Measurements from ENCODE around the gene KRT33B.
A peak's percentile ranks its signal among the peaks of the same experiment; 100 is the strongest.
"Not testable (repeated sequence)": the region's sequence is repeated elsewhere in the genome, so short reads cannot be mapped to it uniquely, and the experiment has no call there.

The KRT33B gene

GRCh38 chr17:41393294-41393693, 23.7 kb upstream of the KRT33B start:
- DNase-seq = no peak

- DNase-seq = no peak
These were observed 22.7 kb upstream of the KRT33B start for GRCh38 chr17:41392278-41392677.

GRCh38 chr17:41391535-41391934, 21.9 kb upstream of the KRT33B start:
- no peak for DNase-seq

- no peak for DNase-seq
These were observed 20.9 kb upstream of the KRT33B start for GRCh38 chr17:41390411-41390938.

- DNase-seq = no peak
These were observed 18.1 kb upstream of the KRT33B start for GRCh38 chr17:41387670-41388069.

GRCh38 chr17:41386227-41386626, 16.6 kb upstream of the KRT33B start:
- DNase-seq = no peak

GRCh38 chr17:41383690-41384089, 14.1 kb upstream of the KRT33B start:
- no peak for DNase-seq

GRCh38 chr17:41382394-41382793, 12.8 kb upstream of the KRT33B start:
- DNase-seq = peak; percentile 88

- not testable (repeated sequence) for DNase-seq
These were observed 12.3 kb upstream of the KRT33B start, which contains the start of gene KRT34 for GRCh38 chr17:41381943-41382342. KRT34 (minus strand) TSS chr17:41382306; CDS start chr17:41382246, 60 bp downstream.

GRCh38 chr17:41380091-41380490, 10.5 kb upstream of the KRT33B start:
- peak; percentile 90 for DNase-seq

GRCh38 chr17:41377546-41377945, 7.9 kb upstream of the KRT33B start:
- DNase-seq = no peak

- no peak for DNase-seq
These were observed 590 bp downstream of the KRT33B start for GRCh38 chr17:41369023-41369422.

GRCh38 chr17:41367426-41368075, 2.1 kb downstream of the KRT33B start:
- DNase-seq = peak; percentile 82

GRCh38 chr17:41366070-41366469, 3.5 kb downstream of the KRT33B start:
- no peak for DNase-seq

- DNase-seq = no peak
These were observed 5.7 kb downstream of the KRT33B start for GRCh38 chr17:41363881-41364280.

GRCh38 chr17:41360296-41360995, 9.2 kb downstream of the KRT33B start:
- peak; percentile 41 for DNase-seq

GRCh38 chr17:41354536-41354935, 15.1 kb downstream of the KRT33B start:
- DNase-seq = no peak

- no peak for DNase-seq
These were observed 16.8 kb downstream of the KRT33B start for GRCh38 chr17:41352597-41353366.

- no peak for DNase-seq
These were observed 18.4 kb downstream of the KRT33B start for GRCh38 chr17:41351177-41351576.

- not testable (repeated sequence) for DNase-seq
These were observed 19.2 kb downstream of the KRT33B start, which contains the start of gene KRT33A for GRCh38 chr17:41350381-41350878. KRT33A (minus strand) TSS chr17:41350828; CDS start chr17:41350767, 61 bp downstream.

- no peak for DNase-seq
These were observed 21.5 kb downstream of the KRT33B start for GRCh38 chr17:41347869-41348760.

GRCh38 chr17:41346421-41346820, 23.2 kb downstream of the KRT33B start:
- not testable (repeated sequence) for DNase-seq
